Activated gamma-delta T cell treated with Interleukin-2 at 50 U/mL for 16 hours (primary cell): ENCODE results near the gene PTTG1.

ENCODE experiments used
- DNase-seq: peaks from one replicate; pipeline ENCODE4 v3.0.0-alpha.2; 2020

PTTG1 gene

GRCh38 chr5:160474084-160474483 lies 52.4 kb downstream of the PTTG1 start:
- no peak for DNase-seq

DNA sequence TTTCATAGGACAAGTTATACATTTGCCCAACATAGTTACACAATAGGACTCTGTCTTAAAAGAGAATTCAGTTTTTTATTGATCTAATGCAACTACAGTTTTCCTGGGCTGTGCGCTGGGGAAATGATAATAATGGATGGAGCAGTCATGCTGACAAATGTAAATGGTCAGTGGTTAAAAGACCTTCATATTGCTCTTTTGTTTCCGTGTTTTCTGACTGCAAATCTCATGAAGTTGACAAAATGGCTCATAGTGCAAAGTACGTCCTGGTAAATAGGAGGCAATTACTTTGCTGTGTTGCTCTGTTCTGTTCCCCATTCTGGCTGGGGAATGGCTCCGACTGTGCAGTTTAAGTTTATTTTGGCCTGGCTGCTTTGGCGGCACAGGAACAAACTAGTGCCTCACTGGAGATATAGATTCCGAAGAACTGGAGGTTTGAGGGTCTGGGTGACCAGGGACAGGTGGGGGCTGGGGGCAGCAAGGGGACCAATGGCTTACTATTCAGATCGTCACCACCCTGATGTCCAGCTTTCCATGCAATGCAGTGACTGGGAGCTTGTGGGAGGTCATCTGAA lies 54.3 kb downstream of the PTTG1 start:
- DNase-seq, result no peak

GRCh38 chr5:160477266-160477970 lies 55.8 kb downstream of the PTTG1 start:
- no peak for DNase-seq

DNA sequence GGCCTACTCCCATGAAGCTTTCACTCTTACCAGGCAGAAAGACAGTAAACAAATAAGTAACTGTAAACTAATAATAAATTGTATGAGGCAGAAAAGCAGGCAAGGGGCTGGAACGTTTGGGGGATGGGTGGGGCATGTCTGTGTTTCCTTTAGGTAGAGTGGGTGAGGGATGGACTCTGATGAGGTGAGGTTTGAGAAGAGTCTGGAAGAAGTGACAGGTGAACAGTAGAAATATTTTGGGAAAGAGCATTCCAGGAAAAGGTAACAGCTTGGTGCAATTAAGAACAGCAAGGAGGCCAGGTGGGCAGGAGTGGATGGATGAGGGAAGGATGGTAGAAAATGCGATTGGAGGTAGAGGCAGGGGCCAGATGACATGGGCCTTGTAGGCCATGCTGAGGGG lies 56.5 kb downstream of the PTTG1 start:
- no peak for DNase-seq
